Thyroid gland (tissue), 4 donors: ENCODE measurements around the gene RTP5. TPM values are rescaled to one million over a fixed set of nuclear protein-coding genes. Genes with fewer than 3 reads are reported as not detected.

Source experiments
- DNase-seq, 2 donors: peaks; one replicate each; pipeline ENCODE4 v3.0.0-alpha.2; 2019
- H3K27ac ChIP-seq, 3 donors: fragments of 200-600 bp; sonication (generic); 1 replicate in 2 of 3; 2 replicates in 1 of 3; pipeline ENCODE4 v1.5.1; 2016 to 2019; ENCODE audit warnings: mild to moderate bottlenecking in 1 of 3, moderate library complexity in 1 of 3
- H3K27me3 ChIP-seq: fragments of 200-600 bp; sonication (generic); one replicate; pipeline ENCODE4 v1.5.1; 2019
- H3K36me3 ChIP-seq, 2 donors: fragments of 200-600 bp; sonication (generic); one replicate each; pipeline ENCODE4 v1.5.1; 2016 to 2019
- H3K4me1 ChIP-seq, 2 donors: fragments of 200-600 bp; sonication (generic); one replicate each; pipeline ENCODE4 v1.5.1; 2017 to 2019
- H3K4me3 ChIP-seq, 3 donors: fragments of 200-600 bp; sonication (generic); replicated peaks in 1 of 3; 1 replicate in 2 of 3; 2 replicates in 1 of 3; pipeline ENCODE4 v1.5.1; 2016; ENCODE audit warnings: mild to moderate bottlenecking in 1 of 3
- H3K9me3 ChIP-seq: fragments of 200-600 bp; sonication (generic); one replicate; pipeline ENCODE4 v1.5.1; 2017
- POLR2A ChIP-seq, 2 donors: fragments of 450-650 bp; IDR thresholded peaks; one replicate each; pipeline ENCODE4 v1.6.1; 2017; ENCODE audit warnings: antibody characterized with exemption in 2 of 2, mild to moderate bottlenecking in 2 of 2, moderate library complexity in 1 of 2
- WGBS, 2 donors: methylation state at CpG; one replicate each; pipeline ENCODE4 v1.1.5; 2017; 5-methylcytosine and 5-hydroxymethylcytosine counted together
- intact Hi-C: fragments of 100-400 bp; cut with DNase I; formaldehyde crosslinking; loops from one replicate; pipeline ENCODE4 v1.15.1; 2023
- total RNA-seq, 4 donors: library from RNA; depleted of rRNA; stranded (reverse); fragments of >200 nt; gene quantifications; one replicate each; pipeline ENCODE4 v1.2.3, GENCODE V29; 2016
- TF ChIP-seq, protein P1 (sequence below), 6 experiments: fragments of 200-600 bp in 3 of 6; fragments of 450-650 bp in 3 of 6; sonication (generic) in 3 of 6; IDR thresholded peaks; one replicate each; pipeline ENCODE4 v1.5.1; 2016 to 2019; ENCODE audit warnings: antibody characterized with exemption in 6 of 6, mild to moderate bottlenecking in 2 of 6, inconsistent platforms in 1 of 6, moderate library complexity in 1 of 6

Gene RTP5
- total RNA-seq, 4 donors from 2014 or later = 0.13 TPM; not detected in 3

DNA sequence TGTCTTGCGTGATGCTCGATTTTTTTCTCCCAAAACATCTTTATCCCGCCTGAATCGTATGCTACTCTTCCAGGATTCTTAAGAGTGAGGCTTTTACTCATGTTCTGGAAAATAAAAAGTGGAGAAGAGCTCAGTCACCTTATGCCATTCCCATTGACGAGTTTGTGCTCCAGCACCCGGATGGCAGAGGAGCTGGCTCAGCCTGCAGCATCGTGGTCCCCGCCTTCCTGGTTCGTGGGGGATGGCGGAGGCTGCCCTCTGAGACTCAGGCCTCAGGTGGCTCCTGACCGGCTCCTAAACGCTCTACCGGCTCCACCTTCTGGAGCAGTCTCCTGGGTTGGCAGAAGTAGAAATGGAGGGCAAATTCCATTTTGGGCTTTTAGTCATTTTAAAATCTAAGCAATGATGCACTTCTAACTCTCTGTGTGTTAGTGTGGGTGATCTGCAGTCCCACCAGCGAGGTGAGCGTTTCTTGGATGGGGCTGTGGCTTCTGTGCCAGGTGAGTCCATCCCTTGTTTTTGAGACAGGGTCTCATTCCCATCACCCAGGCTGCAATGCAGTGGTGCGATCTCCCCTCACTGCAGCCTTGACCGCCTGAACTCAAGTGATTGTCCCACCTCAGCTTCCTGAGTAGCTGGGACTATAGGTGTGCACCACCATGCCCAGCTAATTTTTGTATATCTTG is 27.8 kb downstream of the RTP5 start:
- Histone ChIP-seq H3K4me3 (no peak overlapping the region), H3K9me3 (no peaks in the 10 kb centered on the region), H3K36me3 (no peaks in the 10 kb centered on the region), H3K27ac (peak overlapping the region in 2 of 3 donors; percentile 17 to 36), H3K27me3 (no peaks in the 10 kb centered on the region), H3K4me1 (peaks cover 33 to 64% of the 10 kb centered on the region in 2 donors)
- no peak for DNase-seq
- 84 to 90% methylated on average over 17 of the region's 17 CpGs for WGBS, 2 donors
- no peak for TF ChIP-seq POLR2A (IDR thresholded peaks at IDR 0.05)
- TF ChIP-seq, protein P1, sequence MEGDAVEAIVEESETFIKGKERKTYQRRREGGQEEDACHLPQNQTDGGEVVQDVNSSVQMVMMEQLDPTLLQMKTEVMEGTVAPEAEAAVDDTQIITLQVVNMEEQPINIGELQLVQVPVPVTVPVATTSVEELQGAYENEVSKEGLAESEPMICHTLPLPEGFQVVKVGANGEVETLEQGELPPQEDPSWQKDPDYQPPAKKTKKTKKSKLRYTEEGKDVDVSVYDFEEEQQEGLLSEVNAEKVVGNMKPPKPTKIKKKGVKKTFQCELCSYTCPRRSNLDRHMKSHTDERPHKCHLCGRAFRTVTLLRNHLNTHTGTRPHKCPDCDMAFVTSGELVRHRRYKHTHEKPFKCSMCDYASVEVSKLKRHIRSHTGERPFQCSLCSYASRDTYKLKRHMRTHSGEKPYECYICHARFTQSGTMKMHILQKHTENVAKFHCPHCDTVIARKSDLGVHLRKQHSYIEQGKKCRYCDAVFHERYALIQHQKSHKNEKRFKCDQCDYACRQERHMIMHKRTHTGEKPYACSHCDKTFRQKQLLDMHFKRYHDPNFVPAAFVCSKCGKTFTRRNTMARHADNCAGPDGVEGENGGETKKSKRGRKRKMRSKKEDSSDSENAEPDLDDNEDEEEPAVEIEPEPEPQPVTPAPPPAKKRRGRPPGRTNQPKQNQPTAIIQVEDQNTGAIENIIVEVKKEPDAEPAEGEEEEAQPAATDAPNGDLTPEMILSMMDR (IDR thresholded peaks at IDR 0.05) = no peak
- intact Hi-C loops = no loop called here

GRCh38 chr2:241898463-241899270 is 29.1 kb downstream of the RTP5 start:
- H3K9me3 ChIP-seq = no peaks in the 10 kb centered on the region
- H3K27ac ChIP-seq = peak overlapping the region in 2 of 3 donors; percentile 13 to 36
- WGBS, 2 donors = 76 to 88% methylated on average over 23 to 28 of the region's 30 CpGs
- H3K27me3 ChIP-seq = no peaks in the 10 kb centered on the region
- TF ChIP-seq, protein P1 (IDR thresholded peaks at IDR 0.05) = no peak
- DNase-seq = peak in 1 of 2 donors; percentile 41
- peaks cover 40 to 71% of the 10 kb centered on the region in 2 donors for H3K4me1 ChIP-seq
- H3K4me3 ChIP-seq = no peak overlapping the region
- intact Hi-C loops = no loop called here
- H3K36me3 ChIP-seq = no peaks in the 10 kb centered on the region

DNA sequence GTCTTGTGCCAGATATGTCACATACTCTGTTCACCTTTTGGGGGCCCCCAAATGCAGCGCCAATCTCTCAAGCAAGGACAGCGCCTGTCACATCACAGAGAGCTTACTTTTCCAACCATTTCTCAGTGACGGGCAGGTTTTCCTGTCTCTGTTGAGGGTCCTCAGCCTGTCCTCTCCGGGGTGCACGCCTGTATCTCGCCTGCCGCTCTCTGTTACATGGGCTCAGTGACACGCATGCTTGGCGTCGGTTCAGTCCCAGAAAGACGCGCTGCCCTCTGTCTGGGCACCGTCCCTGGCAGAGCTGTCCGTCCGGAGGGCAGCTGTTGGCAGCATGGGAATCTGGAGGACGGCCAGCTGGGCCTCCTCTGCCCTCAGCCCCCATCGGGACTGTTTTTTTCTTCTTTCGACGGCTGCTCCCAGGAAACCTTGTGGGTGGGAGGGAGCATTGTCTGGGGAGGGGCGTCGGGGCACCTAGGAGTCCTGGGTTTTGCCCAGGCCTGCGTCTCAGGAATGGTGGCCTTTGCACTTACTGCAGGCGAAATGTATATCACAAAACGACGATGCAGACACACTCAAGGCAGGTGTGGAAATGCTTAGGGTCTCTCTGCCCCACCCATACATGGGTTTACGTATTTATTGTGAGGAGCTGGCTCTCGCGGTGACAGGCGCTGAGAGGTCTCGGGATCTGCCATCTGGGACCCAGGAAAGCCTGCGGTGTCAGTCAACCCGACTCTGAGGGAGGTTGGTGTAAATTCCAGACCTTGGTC is 30.9 kb downstream of the RTP5 start:
- no peaks in the 10 kb centered on the region for H3K9me3 ChIP-seq
- intact Hi-C loops = no loop called here
- peaks cover 32 to 61% of the 10 kb centered on the region in 2 donors for H3K4me1 ChIP-seq
- 89 to 92% methylated on average over 30 to 32 of the region's 32 CpGs for WGBS, 2 donors
- no peak for TF ChIP-seq POLR2A (IDR thresholded peaks at IDR 0.05)
- TF ChIP-seq, protein P1 (IDR thresholded peaks at IDR 0.05) = no peak
- no peaks in the 10 kb centered on the region for H3K36me3 ChIP-seq
- no peak for DNase-seq
- no peak overlapping the region for H3K4me3 ChIP-seq
- no peaks in the 10 kb centered on the region for H3K27me3 ChIP-seq
- peak overlapping the region in 2 of 3 donors; percentile 87 to 94 for H3K27ac ChIP-seq

- H3K4me1 ChIP-seq = peaks cover 28 to 56% of the 10 kb centered on the region in 2 donors
- no peak overlapping the region for H3K4me3 ChIP-seq
- no peak for DNase-seq
- WGBS, 2 donors = 85 to 94% methylated on average over 15 to 21 of the region's 21 CpGs
- peak overlapping the region; percentile 80 to 94 (median 87) for H3K27ac ChIP-seq
- no peaks in the 10 kb centered on the region for H3K27me3 ChIP-seq
- intact Hi-C loops = no loop called here
- no peaks in the 10 kb centered on the region for H3K36me3 ChIP-seq
- no peak for TF ChIP-seq POLR2A (IDR thresholded peaks at IDR 0.05)
- TF ChIP-seq, protein P1 (IDR thresholded peaks at IDR 0.05) = no peak
- no peaks in the 10 kb centered on the region for H3K9me3 ChIP-seq
These were observed 31.5 kb downstream of the RTP5 start for GRCh38 chr2:241901018-241901380.
